Right renal cortex interstitium (tissue), 3 donors: Measurements from ENCODE around the gene MICALL2. TPM values are rescaled to one million over a fixed set of nuclear protein-coding genes. Genes with fewer than 3 reads are reported as not detected.

Source experiments
- DNase-seq, 3 donors: peaks; one replicate each; pipeline ENCODE4 v3.0.0-alpha.2; 2013; ENCODE audit warnings: low read depth in 3 of 3, low spot score in 2 of 3
- polyA plus RNA-seq, 3 donors: library from polyadenylated mRNA; unstranded; fragments of 120-200 nt; gene quantifications; one replicate each; pipeline ENCODE4 v1.2.1, GENCODE V29; 2013; ENCODE audit not compliant: insufficient read length in 3 of 3

The MICALL2 gene
- polyA plus RNA-seq, 3 donors = 5.4 to 6.6 (median 5.8) TPM

DNA sequence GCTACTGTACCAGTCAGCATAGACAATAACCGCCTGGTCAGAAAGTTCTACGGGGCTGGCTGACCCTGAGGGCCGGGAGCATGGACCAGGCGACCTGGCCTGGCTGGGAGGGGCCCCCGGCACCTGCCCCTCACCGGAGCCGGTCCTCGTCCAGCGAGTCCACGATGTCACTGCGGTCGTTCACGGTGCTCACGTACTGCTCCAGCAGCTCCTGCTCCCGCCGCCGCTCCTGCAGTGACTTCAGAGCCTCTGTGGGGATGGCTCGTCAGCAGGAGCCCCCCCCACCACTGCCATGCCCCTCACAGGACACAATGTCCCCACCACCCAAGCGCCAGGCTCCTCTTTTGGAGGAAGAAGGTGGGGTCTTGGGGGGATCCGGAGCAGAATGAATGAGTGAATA lies 22.7 kb downstream of the MICALL2 start:
- no peak for DNase-seq

GRCh38 chr7:1434891-1435670 lies 24.2 kb downstream of the MICALL2 start:
- DNase-seq = no peak

- DNase-seq = no peak
Measured at GRCh38 chr7:1434165-1434718, 25.0 kb downstream of the MICALL2 start.

GRCh38 chr7:1433128-1433920 lies 25.9 kb downstream of the MICALL2 start:
- DNase-seq = no peak

- DNase-seq = no peak
Measured at GRCh38 chr7:1432411-1433082, 26.7 kb downstream of the MICALL2 start.

DNA sequence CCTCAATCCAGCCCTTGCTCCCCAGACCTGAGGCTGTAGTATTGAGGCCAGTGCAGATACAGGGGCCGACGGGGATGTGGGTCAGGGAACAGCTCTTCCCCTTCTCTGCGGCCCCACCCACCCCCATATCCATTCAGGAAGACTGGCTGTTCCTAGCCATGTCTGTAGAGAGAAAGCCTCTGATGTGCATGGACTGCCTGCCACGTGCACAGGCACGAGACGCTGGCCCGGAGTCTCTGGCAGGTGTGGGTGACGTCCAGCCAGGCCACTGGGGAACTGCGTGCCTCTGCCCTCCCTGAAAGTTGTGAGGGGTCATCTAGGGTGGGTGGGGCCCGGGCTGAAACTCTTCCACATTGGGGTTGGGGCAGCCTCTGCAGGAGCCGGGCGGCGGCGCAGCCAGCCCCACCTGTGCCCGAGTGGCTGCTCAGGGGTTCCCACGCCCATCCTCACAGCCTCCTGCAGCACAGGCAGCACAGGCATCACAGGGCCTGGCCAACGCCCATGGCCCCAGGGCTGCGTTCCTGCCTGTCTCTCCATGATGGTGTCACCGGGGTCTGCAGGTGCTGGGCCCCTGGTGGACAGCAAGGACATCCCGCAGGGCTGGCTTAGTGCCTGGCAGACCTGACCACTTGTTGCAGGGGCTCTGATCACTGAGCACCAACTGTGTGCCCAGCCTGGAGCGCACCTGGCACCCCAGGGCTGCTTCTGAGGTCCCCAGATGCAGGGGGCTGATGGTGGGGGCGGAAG lies 27.5 kb downstream of the MICALL2 start:
- DNase-seq = no peak

DNA sequence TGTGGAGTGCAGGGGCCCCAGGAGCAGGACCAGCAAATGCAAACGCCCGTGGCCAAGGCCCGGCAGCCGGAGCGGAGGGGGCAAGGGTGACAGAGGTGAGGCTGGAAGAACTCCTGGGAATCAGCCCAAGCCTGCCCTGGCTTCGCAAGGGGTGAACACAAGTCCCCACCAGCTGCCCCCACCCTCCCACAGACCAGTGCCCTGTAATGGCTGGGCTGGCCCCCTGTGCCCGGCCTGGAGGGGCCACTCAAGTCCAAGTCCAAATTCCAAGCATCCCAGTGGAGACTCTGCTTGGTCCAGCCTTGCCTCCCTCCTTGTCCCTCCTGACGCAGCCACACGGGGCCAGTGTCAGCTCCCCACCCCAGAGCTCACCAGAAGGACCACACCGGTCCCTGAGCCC lies 28.0 kb downstream of the MICALL2 start:
- no peak for DNase-seq

DNA sequence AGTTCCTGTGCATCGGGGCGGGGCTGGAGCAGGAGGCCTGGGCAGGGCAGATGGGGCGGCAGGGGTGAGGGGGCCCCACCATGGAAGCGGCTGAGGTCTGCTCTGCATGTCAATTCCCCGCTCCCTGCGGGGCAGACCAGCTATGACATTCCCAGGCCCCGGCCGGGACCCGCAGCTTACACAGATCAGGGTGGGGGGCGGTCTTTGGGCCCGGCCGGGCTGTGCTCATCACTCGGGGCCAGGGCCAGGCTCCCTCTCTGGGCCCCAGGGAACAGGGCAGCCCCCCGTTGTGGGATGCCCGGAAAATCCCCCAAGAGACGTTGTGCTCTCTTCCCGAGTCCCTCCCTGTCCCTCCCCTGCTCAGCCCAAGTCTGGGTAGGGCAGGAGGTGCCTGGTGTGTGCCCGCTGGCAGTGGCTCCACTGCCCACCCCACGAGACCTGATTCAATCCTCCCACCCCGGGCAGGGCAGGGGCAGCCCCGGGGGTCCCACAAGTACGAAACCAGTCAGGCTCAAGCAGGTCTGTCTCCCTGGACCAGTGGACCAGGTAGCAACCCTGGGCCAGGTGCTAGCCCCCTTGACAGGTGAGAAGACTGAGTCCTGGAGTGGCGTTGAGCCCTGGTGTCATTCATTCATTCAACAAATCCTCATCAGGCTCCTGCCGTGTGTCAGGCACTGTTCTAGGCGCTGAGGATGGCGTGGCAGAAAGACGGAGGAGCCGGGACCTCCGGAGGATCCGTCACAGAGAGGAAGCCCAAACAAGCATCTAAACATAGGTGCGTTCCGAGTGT lies 29.0 kb downstream of the MICALL2 start:
- no peak for DNase-seq

GRCh38 chr7:1428941-1429501 lies 30.2 kb downstream of the MICALL2 start:
- DNase-seq = no peak

DNA sequence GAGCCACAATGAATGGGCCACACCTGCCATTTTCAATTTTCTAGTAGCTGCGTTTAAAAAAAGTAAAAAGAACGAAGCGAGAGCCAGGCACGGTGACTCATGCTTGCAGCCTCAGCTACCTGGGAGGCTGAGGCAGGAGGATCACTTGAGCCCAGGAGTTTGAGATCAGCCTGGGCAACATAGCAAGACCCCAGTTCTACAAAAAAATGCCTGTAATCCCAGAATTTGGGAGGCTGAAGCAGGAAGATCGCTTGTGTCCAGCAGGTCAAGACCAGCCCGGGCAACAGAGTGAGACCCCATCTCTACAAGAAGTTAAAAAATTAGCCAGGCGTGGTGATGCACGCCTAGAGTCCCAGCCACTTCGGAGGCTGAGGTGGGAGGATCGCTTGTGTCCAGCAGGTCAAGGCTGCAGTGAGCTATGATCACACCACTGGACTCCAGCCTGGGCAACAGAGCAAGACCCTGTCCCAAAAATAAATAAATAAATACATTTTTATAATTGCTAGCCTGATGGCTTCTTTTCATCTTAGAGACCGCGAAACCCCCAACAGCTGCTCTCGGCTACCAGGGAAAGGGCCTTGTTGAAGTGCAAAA lies 32.1 kb downstream of the MICALL2 start:
- no peak for DNase-seq

GRCh38 chr7:1426474-1426873 lies 32.8 kb downstream of the MICALL2 start:
- no peak for DNase-seq

- DNase-seq = no peak
Measured at GRCh38 chr7:1425292-1426136, 33.8 kb downstream of the MICALL2 start.

DNA sequence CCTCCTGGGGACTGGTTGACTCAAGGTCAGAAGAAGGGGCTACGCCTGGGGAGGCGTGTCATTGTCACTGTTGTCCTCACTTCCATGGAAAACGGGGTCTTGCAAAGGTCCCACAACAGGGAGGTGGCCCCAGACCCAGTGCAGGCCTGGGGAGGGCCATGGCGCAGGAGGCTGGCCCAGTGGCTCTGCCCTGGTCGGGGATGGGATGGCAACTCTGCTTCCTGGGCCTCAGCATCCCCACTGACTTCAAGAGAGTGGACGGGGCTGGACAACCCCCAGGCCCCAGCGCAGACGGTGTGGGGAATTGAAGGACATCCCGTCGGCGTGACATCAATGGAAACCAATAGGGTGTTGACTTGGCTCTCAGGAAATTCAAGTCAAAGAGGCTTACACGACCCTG lies 35.2 kb downstream of the MICALL2 start:
- no peak for DNase-seq

DNA sequence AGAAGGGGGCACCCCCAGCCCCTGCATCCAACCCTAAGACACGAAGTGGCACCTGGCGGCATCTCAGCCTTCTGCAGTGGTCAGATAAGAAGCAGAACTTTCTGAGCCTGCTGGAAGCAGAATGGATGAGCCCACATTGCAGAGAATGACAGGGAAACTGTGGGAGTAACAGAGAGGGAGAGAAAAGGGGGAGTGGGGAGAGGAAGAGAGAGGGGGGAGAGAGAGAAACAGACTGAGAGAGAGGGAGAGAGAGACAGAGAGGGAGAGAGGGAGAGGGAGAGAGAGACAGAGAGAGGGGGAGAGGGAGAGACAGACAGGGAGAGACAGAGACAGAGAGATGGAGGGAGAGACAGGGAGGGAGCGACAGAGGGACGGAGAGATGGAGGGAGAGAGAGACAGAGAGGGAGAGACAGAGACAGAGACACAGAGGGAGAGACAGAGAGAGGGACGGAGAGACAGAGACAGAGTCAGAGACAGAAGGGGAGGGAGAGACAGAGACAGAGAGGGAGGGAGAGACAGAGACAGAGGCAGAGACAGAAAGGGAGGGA lies 35.9 kb downstream of the MICALL2 start:
- DNase-seq = no peak

DNA sequence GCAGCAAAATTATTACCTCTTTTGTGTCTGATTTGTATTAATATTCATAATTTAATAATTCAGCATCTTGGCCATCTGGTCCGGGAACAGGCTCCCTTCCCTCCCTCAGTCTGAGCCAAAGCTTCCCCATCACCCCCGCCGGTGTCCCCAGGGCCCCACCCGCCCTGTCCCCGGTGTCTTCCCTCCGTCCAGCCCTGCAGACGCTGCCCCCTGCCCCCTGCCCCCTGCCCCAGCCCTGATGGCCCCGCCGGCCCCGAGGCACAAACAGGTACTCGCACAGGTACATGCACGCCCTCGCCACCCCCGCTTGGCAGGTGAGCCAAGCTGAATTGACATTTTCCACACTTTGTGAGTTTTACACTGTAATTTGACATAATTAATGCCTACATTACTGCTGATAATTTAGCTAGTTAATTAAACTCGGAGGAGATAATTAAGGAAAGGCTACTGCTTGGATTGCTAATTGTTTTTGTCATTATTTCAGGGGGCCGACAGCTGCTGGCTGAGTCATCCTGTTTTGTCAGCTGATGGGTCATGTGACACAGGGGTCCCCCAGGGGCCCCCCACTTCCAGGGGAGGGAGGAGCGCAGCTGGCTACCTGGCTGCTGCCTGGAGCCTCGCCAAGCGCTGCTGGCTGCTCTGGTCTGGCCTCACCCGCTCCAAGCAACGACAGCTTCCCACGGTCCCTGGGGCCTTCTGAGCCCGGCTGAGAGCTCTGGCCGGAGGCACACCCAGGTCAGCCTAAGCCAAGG lies 36.6 kb downstream of the MICALL2 start:
- no peak for DNase-seq

- DNase-seq = no peak
Measured at GRCh38 chr7:1421946-1422345, 37.3 kb downstream of the MICALL2 start.
